ENCODE results near the gene QRICH2. TPM values are rescaled to one million over a fixed set of nuclear protein-coding genes. Genes with fewer than 3 reads are reported as not detected.

Gene QRICH2
- total and polyA plus RNA-seq, 10 of the 15 experiments (the other 5 are each of a cell fraction or from before 2014, with no cell fraction given), result 0.04 to 0.72 (median 0.25) TPM

GRCh38 chr17:76345377-76345974, 37.4 kb upstream of the QRICH2 start (continued):
- TF ChIP-seq, protein P1, sequence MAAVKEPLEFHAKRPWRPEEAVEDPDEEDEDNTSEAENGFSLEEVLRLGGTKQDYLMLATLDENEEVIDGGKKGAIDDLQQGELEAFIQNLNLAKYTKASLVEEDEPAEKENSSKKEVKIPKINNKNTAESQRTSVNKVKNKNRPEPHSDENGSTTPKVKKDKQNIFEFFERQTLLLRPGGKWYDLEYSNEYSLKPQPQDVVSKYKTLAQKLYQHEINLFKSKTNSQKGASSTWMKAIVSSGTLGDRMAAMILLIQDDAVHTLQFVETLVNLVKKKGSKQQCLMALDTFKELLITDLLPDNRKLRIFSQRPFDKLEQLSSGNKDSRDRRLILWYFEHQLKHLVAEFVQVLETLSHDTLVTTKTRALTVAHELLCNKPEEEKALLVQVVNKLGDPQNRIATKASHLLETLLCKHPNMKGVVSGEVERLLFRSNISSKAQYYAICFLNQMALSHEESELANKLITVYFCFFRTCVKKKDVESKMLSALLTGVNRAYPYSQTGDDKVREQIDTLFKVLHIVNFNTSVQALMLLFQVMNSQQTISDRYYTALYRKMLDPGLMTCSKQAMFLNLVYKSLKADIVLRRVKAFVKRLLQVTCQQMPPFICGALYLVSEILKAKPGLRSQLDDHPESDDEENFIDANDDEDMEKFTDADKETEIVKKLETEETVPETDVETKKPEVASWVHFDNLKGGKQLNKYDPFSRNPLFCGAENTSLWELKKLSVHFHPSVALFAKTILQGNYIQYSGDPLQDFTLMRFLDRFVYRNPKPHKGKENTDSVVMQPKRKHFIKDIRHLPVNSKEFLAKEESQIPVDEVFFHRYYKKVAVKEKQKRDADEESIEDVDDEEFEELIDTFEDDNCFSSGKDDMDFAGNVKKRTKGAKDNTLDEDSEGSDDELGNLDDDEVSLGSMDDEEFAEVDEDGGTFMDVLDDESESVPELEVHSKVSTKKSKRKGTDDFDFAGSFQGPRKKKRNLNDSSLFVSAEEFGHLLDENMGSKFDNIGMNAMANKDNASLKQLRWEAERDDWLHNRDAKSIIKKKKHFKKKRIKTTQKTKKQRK (IDR thresholded peaks at IDR 0.05; ENCODE audit: low read depth, low read length), result no peak
- TF ChIP-seq MYC (IDR thresholded peaks at IDR 0.05; ENCODE audit: insufficient read depth, insufficient read length, insufficient replicate concordance, low read length, severe bottlenecking), result no peak
- no peak for TF ChIP-seq TCF12 (IDR thresholded peaks at IDR 0.05; ENCODE audit: low read depth, low read length)
- no peak for TF ChIP-seq YBX1 (IDR thresholded peaks at IDR 0.05)

DNA sequence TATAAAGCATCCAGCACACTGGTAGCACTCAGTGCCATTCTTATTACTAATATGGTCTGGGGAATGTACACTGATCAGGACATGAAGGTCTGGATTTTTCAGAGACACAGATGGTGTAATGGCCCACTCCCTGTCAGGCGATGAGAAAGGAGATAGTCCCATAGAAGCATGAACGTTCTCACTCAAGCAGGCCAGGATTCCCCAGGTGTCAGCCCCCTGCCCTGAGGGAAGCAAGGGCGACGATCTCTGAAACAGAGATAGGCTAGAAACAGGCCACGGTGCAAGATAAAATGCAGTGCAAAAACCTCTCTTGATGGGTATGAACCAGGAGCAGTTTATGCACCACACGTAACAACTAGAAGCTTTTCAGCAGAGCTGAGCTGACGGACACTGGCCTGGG, 35.0 kb upstream of the QRICH2 start:
- H3K79me2 ChIP-seq (ENCODE audit: control insufficient read depth, insufficient read depth, low read length), result no peaks in the 10 kb centered on the region
- H3K4me3 ChIP-seq, result no peak overlapping the region
- no peak overlapping the region for H3K4me2 ChIP-seq (ENCODE audit: control insufficient read depth, insufficient read depth)
- intact Hi-C loops (cut with micrococcal nuclease; ENCODE audit: unreplicated experiment) (no loop called here), in situ Hi-C loops (cut with MboI) (no loop called here)
- H3K36me3 ChIP-seq (ENCODE audit: control insufficient read depth in 2 of 2, insufficient read depth in 2 of 2, low read length in 1 of 2), result peaks cover 2 to 6% of the 10 kb centered on the region in 2 experiments; a peak in 2 of 4 replicates
- no peak overlapping the region for H3K9ac ChIP-seq (ENCODE audit: control insufficient read depth, insufficient read depth, low read length)
- no peaks in the 10 kb centered on the region for H4K20me1 ChIP-seq (ENCODE audit: control insufficient read depth, insufficient read depth)
- BruUV-seq (replicated peaks), result no TSS peak
- H3K27me3 ChIP-seq (replicated peaks in 1 of 2; ENCODE audit: control insufficient read depth in 2 of 2, insufficient read depth in 2 of 2, low read length in 1 of 2), result no peaks in the 10 kb centered on the region
- FAIRE-seq (no peak), DNase-seq (ENCODE audit: low read depth, low spot score) (no peak), ATAC-seq (no peak)
- SMC1A ChIA-PET (ENCODE audit: uncharacterized antibody, unreplicated experiment), result no interaction called here
- no peaks in the 10 kb centered on the region for H3K4me1 ChIP-seq (ENCODE audit: control insufficient read depth, insufficient read depth, low read length)
- CTCF ChIA-PET, result interaction anchor here (0.8 kb wide), 1 partner anchor 115 kb away, joined by 3 read pairs; no protein-coding TSS in a partner anchor
- POLR2A ChIA-PET, result no interaction called here
- WGBS (ENCODE audit: insufficient coverage, insufficient replicate concordance, low lambda C conversion rate, missing lambda C conversion rate), result 99% methylated on average over 7 of the region's 7 CpGs
- RAD21 ChIA-PET (ENCODE audit: unreplicated experiment), result no interaction called here
- no peak overlapping the region for H3K27ac ChIP-seq (ENCODE audit: control insufficient read depth, insufficient read depth)
- H2AFZ ChIP-seq (ENCODE audit: control insufficient read depth, low read depth, low read length), result no peak overlapping the region
- H3K9me3 ChIP-seq (replicated peaks; ENCODE audit: control insufficient read depth, insufficient read depth, low read length), result no peaks in the 10 kb centered on the region
- no peak for TF ChIP-seq BACH1 (IDR thresholded peaks at IDR 0.05; ENCODE audit: borderline replicate concordance)
- TF ChIP-seq NR2F1 (conservative IDR thresholded peaks at IDR 0.05), result no peak
- no peak for TF ChIP-seq HDGF (IDR thresholded peaks at IDR 0.05)
- no peak for TF ChIP-seq RB1 (IDR thresholded peaks at IDR 0.05; ENCODE audit: borderline replicate concordance)
- TF ChIP-seq, protein P2, sequence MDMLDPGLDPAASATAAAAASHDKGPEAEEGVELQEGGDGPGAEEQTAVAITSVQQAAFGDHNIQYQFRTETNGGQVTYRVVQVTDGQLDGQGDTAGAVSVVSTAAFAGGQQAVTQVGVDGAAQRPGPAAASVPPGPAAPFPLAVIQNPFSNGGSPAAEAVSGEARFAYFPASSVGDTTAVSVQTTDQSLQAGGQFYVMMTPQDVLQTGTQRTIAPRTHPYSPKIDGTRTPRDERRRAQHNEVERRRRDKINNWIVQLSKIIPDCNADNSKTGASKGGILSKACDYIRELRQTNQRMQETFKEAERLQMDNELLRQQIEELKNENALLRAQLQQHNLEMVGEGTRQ (IDR thresholded peaks at IDR 0.05; ENCODE audit: borderline replicate concordance, low read depth, low read length), result no peak
- no peak for TF ChIP-seq CHD1 (IDR thresholded peaks at IDR 0.05; ENCODE audit: low read depth, low read length)
- TF ChIP-seq, protein P3, sequence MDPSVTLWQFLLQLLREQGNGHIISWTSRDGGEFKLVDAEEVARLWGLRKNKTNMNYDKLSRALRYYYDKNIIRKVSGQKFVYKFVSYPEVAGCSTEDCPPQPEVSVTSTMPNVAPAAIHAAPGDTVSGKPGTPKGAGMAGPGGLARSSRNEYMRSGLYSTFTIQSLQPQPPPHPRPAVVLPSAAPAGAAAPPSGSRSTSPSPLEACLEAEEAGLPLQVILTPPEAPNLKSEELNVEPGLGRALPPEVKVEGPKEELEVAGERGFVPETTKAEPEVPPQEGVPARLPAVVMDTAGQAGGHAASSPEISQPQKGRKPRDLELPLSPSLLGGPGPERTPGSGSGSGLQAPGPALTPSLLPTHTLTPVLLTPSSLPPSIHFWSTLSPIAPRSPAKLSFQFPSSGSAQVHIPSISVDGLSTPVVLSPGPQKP (IDR thresholded peaks at IDR 0.05; ENCODE audit: low read depth, low read length), result no peak
- no peak for TF ChIP-seq CBX3 (IDR thresholded peaks at IDR 0.05; ENCODE audit: borderline replicate concordance, low read depth)
- no peak for TF ChIP-seq POU2F2 (IDR thresholded peaks at IDR 0.05; ENCODE audit: borderline replicate concordance, low read depth, low read length)
- no peak for TF ChIP-seq TBL1XR1 (IDR thresholded peaks at IDR 0.05; ENCODE audit: low read depth, low read length)
- TF ChIP-seq TCF3 (IDR thresholded peaks at IDR 0.05; ENCODE audit: borderline replicate concordance, insufficient read depth, low read depth, low read length), result no peak
- TF ChIP-seq, protein P4, sequence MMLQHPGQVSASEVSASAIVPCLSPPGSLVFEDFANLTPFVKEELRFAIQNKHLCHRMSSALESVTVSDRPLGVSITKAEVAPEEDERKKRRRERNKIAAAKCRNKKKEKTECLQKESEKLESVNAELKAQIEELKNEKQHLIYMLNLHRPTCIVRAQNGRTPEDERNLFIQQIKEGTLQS (IDR thresholded peaks at IDR 0.05; ENCODE audit: borderline replicate concordance, extremely low read depth, low read depth, low read length), result no peak
- TF ChIP-seq PAX8 (IDR thresholded peaks at IDR 0.05), result no peak
